Measurements from ENCODE around the gene B4GALNT3. TPM values are rescaled to one million over a fixed set of nuclear protein-coding genes. Genes with fewer than 3 reads are reported as not detected.

B4GALNT3 gene
- total RNA-seq, 2 experiments from 2014 or later, result 3.4 to 5.4 TPM

GRCh38 chr12:482061-482460 is 22.3 kb downstream of the B4GALNT3 start:
- BruUV-seq (replicated peaks), result no TSS peak
- no peak for TF ChIP-seq CTCF (conservative IDR thresholded peaks at IDR 0.05; ENCODE audit: low read length)
- no peak for TF ChIP-seq EZH2phosphoT487 (IDR thresholded peaks at IDR 0.05; ENCODE audit: borderline replicate concordance, low read depth, low read length)

GRCh38 chr12:484096-484495 is 24.4 kb downstream of the B4GALNT3 start:
- no peak for DNase-seq (ENCODE audit: low spot score)
- no peaks in the 10 kb centered on the region for H3K4me1 ChIP-seq (ENCODE audit: insufficient read depth, low read length, poor library complexity, severe bottlenecking)
- no peak overlapping the region for H3K27ac ChIP-seq (ENCODE audit: low read depth, low read length, poor library complexity, severe bottlenecking)
- ChIA-PET CTCF (ENCODE audit: unreplicated experiment) (no interaction called here), POLR2A (interaction anchor here (0.6 kb wide), 1 partner anchor 292 kb away, joined by 4 read pairs; no protein-coding TSS in a partner anchor)
- no peaks in the 10 kb centered on the region for H3K36me3 ChIP-seq (ENCODE audit: insufficient read depth, low read length)
- TF ChIP-seq EZH2phosphoT487 (IDR thresholded peaks at IDR 0.05; ENCODE audit: borderline replicate concordance, low read depth, low read length) (no peak), CTCF (conservative IDR thresholded peaks at IDR 0.05; ENCODE audit: low read length) (no peak)
- H3K4me3 ChIP-seq (ENCODE audit: low read depth, low read length, poor library complexity, severe bottlenecking), result no peak overlapping the region
- no TSS peak for BruUV-seq (replicated peaks)
- no peaks in the 10 kb centered on the region for H4K20me1 ChIP-seq (ENCODE audit: insufficient read depth, low read length)
- H3K79me2 ChIP-seq (ENCODE audit: insufficient read depth, low read depth, low read length), result no peaks in the 10 kb centered on the region
- no peak overlapping the region for H2AFZ ChIP-seq (ENCODE audit: low read length)
- no peaks in the 10 kb centered on the region for H3K9me2 ChIP-seq (ENCODE audit: insufficient read depth, low read length)
- intact Hi-C loops (cut with micrococcal nuclease; ENCODE audit: unreplicated experiment), result no loop called here
- H3K4me2 ChIP-seq (ENCODE audit: low read length), result no peak overlapping the region
- no peaks in the 10 kb centered on the region for H3K9me3 ChIP-seq (ENCODE audit: low read length)

More at GRCh38 chr12:482061-482460, 22.3 kb downstream of the B4GALNT3 start:
- no peak overlapping the region for H2AFZ ChIP-seq (ENCODE audit: low read length)
- ChIA-PET CTCF (ENCODE audit: unreplicated experiment) (no interaction called here), POLR2A (no interaction called here)
- no peaks in the 10 kb centered on the region for H3K36me3 ChIP-seq (ENCODE audit: insufficient read depth, low read length)
- H3K4me2 ChIP-seq (ENCODE audit: low read length), result no peak overlapping the region
- H3K79me2 ChIP-seq (ENCODE audit: insufficient read depth, low read depth, low read length), result no peaks in the 10 kb centered on the region
- no peak overlapping the region for H3K4me3 ChIP-seq (ENCODE audit: low read depth, low read length, poor library complexity, severe bottlenecking)
- no peak for DNase-seq (ENCODE audit: low spot score)
- H3K9me2 ChIP-seq (ENCODE audit: insufficient read depth, low read length), result no peaks in the 10 kb centered on the region
- no peak overlapping the region for H3K27ac ChIP-seq (ENCODE audit: low read depth, low read length, poor library complexity, severe bottlenecking)
- H4K20me1 ChIP-seq (ENCODE audit: insufficient read depth, low read length), result no peaks in the 10 kb centered on the region
- intact Hi-C loops (cut with micrococcal nuclease; ENCODE audit: unreplicated experiment), result no loop called here
- no peaks in the 10 kb centered on the region for H3K9me3 ChIP-seq (ENCODE audit: low read length)
- H3K4me1 ChIP-seq (ENCODE audit: insufficient read depth, low read length, poor library complexity, severe bottlenecking), result no peaks in the 10 kb centered on the region

- Histone ChIP-seq H3K4me1 (ENCODE audit: insufficient read depth, low read length, poor library complexity, severe bottlenecking) (no peaks in the 10 kb centered on the region), H2AFZ (ENCODE audit: low read length) (no peak overlapping the region), H3K4me3 (ENCODE audit: low read depth, low read length, poor library complexity, severe bottlenecking) (no peak overlapping the region), H3K36me3 (ENCODE audit: insufficient read depth, low read length) (no peaks in the 10 kb centered on the region), H3K79me2 (ENCODE audit: insufficient read depth, low read depth, low read length) (no peaks in the 10 kb centered on the region), H3K4me2 (ENCODE audit: low read length) (no peak overlapping the region), H4K20me1 (ENCODE audit: insufficient read depth, low read length) (no peaks in the 10 kb centered on the region), H3K9me2 (ENCODE audit: insufficient read depth, low read length) (no peaks in the 10 kb centered on the region), H3K27ac (ENCODE audit: low read depth, low read length, poor library complexity, severe bottlenecking) (no peak overlapping the region), H3K9me3 (ENCODE audit: low read length) (no peaks in the 10 kb centered on the region)
- DNase-seq (ENCODE audit: low spot score), result no peak
- TF ChIP-seq CTCF (conservative IDR thresholded peaks at IDR 0.05; ENCODE audit: low read length) (no peak), EZH2phosphoT487 (IDR thresholded peaks at IDR 0.05; ENCODE audit: borderline replicate concordance, low read depth, low read length) (no peak)
- no TSS peak for BruUV-seq (replicated peaks)
- ChIA-PET CTCF (ENCODE audit: unreplicated experiment) (no interaction called here), POLR2A (interaction anchor here (0.6 kb wide), 1 partner anchor 497 kb away, joined by 3 read pairs; no protein-coding TSS in a partner anchor)
- intact Hi-C loops (cut with micrococcal nuclease; ENCODE audit: unreplicated experiment), result no loop called here
These were observed 30.5 kb downstream of the B4GALNT3 start for GRCh38 chr12:490260-490659.

Measured in OCI-LY7 (cell line).